GM23248 (cell line): ENCODE results near the gene TRAF3.

Experiments
- EZH2 ChIP-seq: fragments of 200-600 bp; sonication (generic); IDR thresholded peaks from 2 replicates; pipeline ENCODE4 v1.6.1; 2018; ENCODE audit warnings: antibody characterized with exemption, mild to moderate bottlenecking; ENCODE audit not compliant: insufficient read depth, poor library complexity, severe bottlenecking
- EZH2phosphoT487 ChIP-seq: fragments of 200-600 bp; sonication (generic); IDR thresholded peaks from 2 replicates; pipeline ENCODE4 v1.6.1; 2018; ENCODE audit warnings: antibody characterized with exemption, moderate library complexity, mild to moderate bottlenecking, low read depth; ENCODE audit not compliant: insufficient read depth

DNA sequence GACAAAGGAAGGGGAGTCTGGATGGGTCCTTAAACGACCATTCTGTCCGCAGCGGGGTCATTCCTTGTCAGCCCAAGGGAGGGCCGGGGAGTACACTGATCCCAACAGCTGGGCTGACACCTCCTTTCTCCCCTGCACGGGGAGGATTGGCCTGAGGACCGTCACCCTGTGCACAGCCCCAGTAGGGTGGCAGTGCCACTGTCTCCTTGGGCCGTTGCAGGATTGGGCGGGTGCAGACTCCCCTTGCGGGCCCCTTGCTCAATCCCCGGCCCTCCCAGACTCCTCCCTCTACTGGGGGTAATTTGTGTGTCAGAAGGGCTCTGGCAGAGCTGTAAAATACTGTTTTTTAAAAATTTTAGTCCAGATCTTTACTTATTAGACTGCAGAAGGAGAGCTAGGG is 132.7 kb downstream of the TRAF3 start:
- TF ChIP-seq EZH2 (no peak), EZH2phosphoT487 (no peak)
